ENCODE measurements around the gene KIZ. TPM values are rescaled to one million over a fixed set of nuclear protein-coding genes. Genes with fewer than 3 reads are reported as not detected.

Gene KIZ
- total RNA-seq, 1 donor from 2014 or later, result 39.2 TPM

DNA sequence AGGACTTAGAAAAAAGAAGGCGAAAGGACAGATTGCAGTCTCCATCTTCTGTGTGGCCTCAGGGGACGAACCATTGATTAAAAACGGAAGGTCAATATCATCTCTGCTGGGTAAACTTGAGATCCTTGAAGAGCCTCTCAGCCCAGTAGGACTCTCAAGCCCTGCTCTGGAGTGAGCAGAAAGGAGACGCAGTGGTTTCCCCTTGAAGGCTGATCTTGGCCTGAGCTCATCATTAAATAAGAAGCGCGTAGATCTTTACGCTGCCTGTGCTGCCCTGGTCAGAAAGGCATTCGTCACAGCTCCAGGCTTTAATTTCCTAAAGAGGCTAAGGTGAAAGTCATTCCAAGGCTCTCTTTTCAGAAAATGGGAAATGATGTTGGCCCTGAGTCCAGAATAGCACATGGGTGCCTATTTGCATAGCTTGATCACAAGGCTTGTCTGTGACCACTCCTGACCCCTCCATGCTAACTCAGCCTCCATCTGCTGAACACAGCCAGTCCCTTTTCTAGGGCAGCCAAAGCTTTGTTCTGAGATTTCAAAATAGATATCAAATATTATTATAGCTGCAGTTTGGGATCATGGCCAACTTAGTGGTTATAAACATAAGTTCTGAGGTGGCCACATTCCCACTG lies 148.0 kb downstream of the KIZ start:
- DNase-seq (ENCODE audit: low spot score), result no peak

DNA sequence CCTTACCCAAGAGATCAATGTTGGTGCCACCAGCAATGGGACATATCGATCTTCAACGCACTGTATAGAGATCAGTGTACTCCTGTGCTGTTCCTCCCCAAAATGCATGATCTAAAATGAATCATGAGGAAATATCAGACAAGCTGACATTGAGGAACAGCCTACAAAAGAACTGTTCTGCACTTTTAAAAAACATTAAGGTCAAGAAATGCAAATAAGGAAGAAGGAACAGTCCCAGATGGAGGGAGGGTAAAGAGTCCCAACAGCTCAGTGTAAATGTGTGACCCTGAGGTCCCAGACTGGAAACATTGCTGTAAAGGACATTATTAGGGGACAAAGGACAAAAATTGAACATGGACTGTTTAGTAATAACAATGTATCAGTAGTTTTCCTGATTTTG lies 152.9 kb downstream of the KIZ start:
- no peak for DNase-seq (ENCODE audit: low spot score)
- intact Hi-C loops (cut with DNase I), result no loop called here
- ATAC-seq, result no peak

More for the DNA sequence above, 148.0 kb downstream of the KIZ start:
- no peak for ATAC-seq
- intact Hi-C loops (cut with DNase I), result no loop called here

- DNase-seq (ENCODE audit: low spot score), result no peak
- no peak for ATAC-seq
- intact Hi-C loops (cut with DNase I), result no loop called here
These were observed 154.0 kb downstream of the KIZ start for GRCh38 chr20:21279706-21280521.

DNA sequence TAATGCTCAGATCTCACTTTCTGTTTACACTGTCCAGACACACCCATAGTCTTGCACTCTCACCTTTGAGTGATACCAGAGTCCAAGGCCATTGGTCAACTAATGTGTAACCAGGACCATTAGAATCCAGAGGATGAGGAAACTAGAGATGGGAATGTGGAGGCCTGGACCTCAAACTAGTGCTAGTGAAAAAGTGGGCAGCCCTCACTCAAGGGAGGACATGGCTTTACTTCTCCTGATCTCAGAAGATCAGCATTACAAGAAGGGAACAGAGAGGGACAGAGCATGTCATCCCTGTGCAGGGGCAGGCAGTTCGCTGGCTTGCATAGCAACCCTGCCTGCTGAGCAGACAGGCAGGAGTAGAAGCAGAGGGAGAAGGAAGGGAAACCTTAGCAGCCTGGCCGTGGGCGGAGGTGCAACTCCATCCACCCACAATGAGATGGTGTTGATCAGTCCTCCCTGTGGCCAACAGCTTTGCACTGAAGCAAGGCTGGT lies 154.7 kb downstream of the KIZ start:
- DNase-seq (ENCODE audit: low spot score), result no peak
- no peak for ATAC-seq
- intact Hi-C loops (cut with DNase I), result no loop called here

- ATAC-seq (no peak), DNase-seq (ENCODE audit: low spot score) (no peak)
- intact Hi-C loops (cut with DNase I), result no loop called here
These were observed 160.9 kb downstream of the KIZ start for GRCh38 chr20:21286775-21287174.

GRCh38 chr20:21288587-21289370 lies 162.9 kb downstream of the KIZ start:
- intact Hi-C loops (cut with DNase I), result no loop called here
- DNase-seq (ENCODE audit: low spot score), result no peak
- no peak for ATAC-seq

- intact Hi-C loops (cut with DNase I), result no loop called here
- ATAC-seq (no peak), DNase-seq (ENCODE audit: low spot score) (no peak)
These were observed 163.8 kb downstream of the KIZ start for GRCh38 chr20:21289651-21290050.

- ATAC-seq (no peak), DNase-seq (ENCODE audit: low spot score) (no peak)
- intact Hi-C loops (cut with DNase I), result no loop called here
These were observed 165.1 kb downstream of the KIZ start for GRCh38 chr20:21291026-21291425.

GRCh38 chr20:21294755-21295154 lies 168.9 kb downstream of the KIZ start:
- intact Hi-C loops (cut with DNase I), result no loop called here
- DNase-seq (ENCODE audit: low spot score), result no peak
- ATAC-seq, result no peak

Other genes starting within 250 kb of the KIZ start
- not detected for gene LINC00237, start 19.7 kb upstream of the KIZ start, total RNA-seq
- 45.3 TPM for gene XRN2, start 177.2 kb downstream of the KIZ start, total RNA-seq

All from sciatic nerve (tissue), 2 donors.